ENCODE measurements around the gene GNB2. TPM values are rescaled to one million over a fixed set of nuclear protein-coding genes. Genes with fewer than 3 reads are reported as not detected.
"Not testable (repeated sequence)": the region's sequence is repeated elsewhere in the genome, so short reads cannot be mapped to it uniquely, and the experiment has no call there.

Gene GNB2
- total RNA-seq, 1 experiment from 2014 or later = 89.4 TPM

GRCh38 chr7:100694098-100694745 is 20.7 kb downstream of the GNB2 start, which contains the start of gene GIGYF1:
GIGYF1 (minus strand) TSS chr7:100694250; CDS start chr7:100688238, 6,012 bp downstream.
- peak; percentile 63 for DNase-seq (ENCODE audit: low read depth)

GRCh38 chr7:100696123-100696521 is 22.6 kb downstream of the GNB2 start:
- DNase-seq (ENCODE audit: low read depth) = no peak

GRCh38 chr7:100699018-100699417 is 25.5 kb downstream of the GNB2 start:
- no peak for DNase-seq (ENCODE audit: low read depth)

- not testable (repeated sequence) for DNase-seq (ENCODE audit: low read depth)
Measured at GRCh38 chr7:100701089-100701488, 27.5 kb downstream of the GNB2 start.

GRCh38 chr7:100705320-100705752 is 31.8 kb downstream of the GNB2 start:
- peak; percentile 62 for DNase-seq (ENCODE audit: low read depth)

- peak; percentile 96 for DNase-seq (ENCODE audit: low read depth)
Measured at GRCh38 chr7:100705753-100706671, 32.5 kb downstream of the GNB2 start, which contains the start of gene POP7. POP7 (plus strand) TSS chr7:100706121; CDS start chr7:100706831, 710 bp downstream.

- DNase-seq (ENCODE audit: low read depth) = no peak
Measured at GRCh38 chr7:100706672-100707311, 33.3 kb downstream of the GNB2 start.

- DNase-seq (ENCODE audit: low read depth) = no peak
Measured at GRCh38 chr7:100708395-100708794, 34.9 kb downstream of the GNB2 start.

- DNase-seq (ENCODE audit: low read depth) = no peak
Measured at GRCh38 chr7:100710452-100710851, 36.9 kb downstream of the GNB2 start.

GRCh38 chr7:100711369-100711768 is 37.8 kb downstream of the GNB2 start:
- no peak for DNase-seq (ENCODE audit: low read depth)

GRCh38 chr7:100714725-100715124 is 41.2 kb downstream of the GNB2 start:
- DNase-seq (ENCODE audit: low read depth) = no peak

GRCh38 chr7:100717073-100717472 is 43.5 kb downstream of the GNB2 start:
- DNase-seq (ENCODE audit: low read depth) = not testable (repeated sequence)

GRCh38 chr7:100719523-100720278 is 46.2 kb downstream of the GNB2 start:
- peak; percentile 39 for DNase-seq (ENCODE audit: low read depth)

- no peak for DNase-seq (ENCODE audit: low read depth)
Measured at GRCh38 chr7:100720279-100720670, 46.7 kb downstream of the GNB2 start, which contains the start of gene EPO. EPO (plus strand) TSS chr7:100720468; CDS start chr7:100720981, 513 bp downstream.

- DNase-seq (ENCODE audit: low read depth) = no peak
Measured at GRCh38 chr7:100720671-100721504, 47.3 kb downstream of the GNB2 start.

- no peak for DNase-seq (ENCODE audit: low read depth)
Measured at GRCh38 chr7:100721505-100721812, 47.9 kb downstream of the GNB2 start.

GRCh38 chr7:100722480-100723212 is 49.1 kb downstream of the GNB2 start:
- DNase-seq (ENCODE audit: low read depth) = no peak

GRCh38 chr7:100723732-100724275 is 50.3 kb downstream of the GNB2 start:
- DNase-seq (ENCODE audit: low read depth) = no peak

GRCh38 chr7:100724364-100724763 is 50.8 kb downstream of the GNB2 start:
- not testable (repeated sequence) for DNase-seq (ENCODE audit: low read depth)
